ENCODE measurements around the gene GALNTL6.

DNA sequence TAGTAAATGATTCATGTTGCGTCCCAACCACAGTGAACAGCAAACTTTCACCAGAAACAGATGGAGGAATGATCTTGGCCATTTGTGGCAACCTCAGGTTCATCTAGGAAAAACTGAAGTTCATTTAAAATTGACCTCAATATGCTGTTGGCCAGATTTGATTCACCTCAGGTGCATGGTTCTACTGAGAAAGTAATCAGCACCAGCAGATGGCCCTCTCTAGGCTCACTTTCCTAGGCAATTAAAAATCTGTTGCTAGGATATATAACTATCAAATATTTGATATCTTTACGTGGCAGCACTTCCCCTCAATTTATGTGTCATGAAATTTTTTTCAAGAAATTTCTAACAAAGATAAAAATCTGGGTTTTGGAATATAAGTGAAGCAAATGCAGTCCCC is 344.7 kb downstream of the GALNTL6 start:
- TF ChIP-seq, protein P1, sequence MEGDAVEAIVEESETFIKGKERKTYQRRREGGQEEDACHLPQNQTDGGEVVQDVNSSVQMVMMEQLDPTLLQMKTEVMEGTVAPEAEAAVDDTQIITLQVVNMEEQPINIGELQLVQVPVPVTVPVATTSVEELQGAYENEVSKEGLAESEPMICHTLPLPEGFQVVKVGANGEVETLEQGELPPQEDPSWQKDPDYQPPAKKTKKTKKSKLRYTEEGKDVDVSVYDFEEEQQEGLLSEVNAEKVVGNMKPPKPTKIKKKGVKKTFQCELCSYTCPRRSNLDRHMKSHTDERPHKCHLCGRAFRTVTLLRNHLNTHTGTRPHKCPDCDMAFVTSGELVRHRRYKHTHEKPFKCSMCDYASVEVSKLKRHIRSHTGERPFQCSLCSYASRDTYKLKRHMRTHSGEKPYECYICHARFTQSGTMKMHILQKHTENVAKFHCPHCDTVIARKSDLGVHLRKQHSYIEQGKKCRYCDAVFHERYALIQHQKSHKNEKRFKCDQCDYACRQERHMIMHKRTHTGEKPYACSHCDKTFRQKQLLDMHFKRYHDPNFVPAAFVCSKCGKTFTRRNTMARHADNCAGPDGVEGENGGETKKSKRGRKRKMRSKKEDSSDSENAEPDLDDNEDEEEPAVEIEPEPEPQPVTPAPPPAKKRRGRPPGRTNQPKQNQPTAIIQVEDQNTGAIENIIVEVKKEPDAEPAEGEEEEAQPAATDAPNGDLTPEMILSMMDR (IDR thresholded peaks at IDR 0.05) = no peak
- TF ChIP-seq POLR2A (IDR thresholded peaks at IDR 0.05) = no peak

Data from lower leg skin (tissue), 3 donors.